GM19397 (cell line): ENCODE measurements around the gene B4GALNT2.
A peak's percentile ranks its signal among the peaks of the same experiment; 100 is the strongest.

Experiments
- ATAC-seq: cut with Tn5 transposase; IDR thresholded peaks from one replicate; pipeline ENCODE4 v1.9.1; 2021; ENCODE audit warnings: mild to moderate bottlenecking, moderate library complexity; ENCODE audit not compliant: unreplicated experiment

B4GALNT2 gene

GRCh38 chr17:49203796-49204195 is 71.2 kb downstream of the B4GALNT2 start:
- no peak for ATAC-seq

GRCh38 chr17:49204516-49204915 is 71.9 kb downstream of the B4GALNT2 start:
- no peak for ATAC-seq

- ATAC-seq: no peak
Measured at GRCh38 chr17:49209061-49209571, 76.5 kb downstream of the B4GALNT2 start.

GRCh38 chr17:49210158-49211029 is 77.8 kb downstream of the B4GALNT2 start, which contains the start of the genes ABI3 and GNGT2:
Gene ABI3 (plus strand): TSS chr17:49210707. CDS start chr17:49210725, 18 bp downstream.
Gene GNGT2 (minus strand): TSS chr17:49210574. CDS start chr17:49207422, 3,152 bp downstream.
- peak; percentile 74 for ATAC-seq

GRCh38 chr17:49213399-49213798 is 80.8 kb downstream of the B4GALNT2 start:
- ATAC-seq: no peak

- no peak for ATAC-seq
Measured at GRCh38 chr17:49213847-49214246, 81.3 kb downstream of the B4GALNT2 start.

- ATAC-seq: no peak
Measured at GRCh38 chr17:49214676-49215360, 82.2 kb downstream of the B4GALNT2 start.

- no peak for ATAC-seq
Measured at GRCh38 chr17:49216482-49216881, 83.9 kb downstream of the B4GALNT2 start.

GRCh38 chr17:49216953-49217650 is 84.5 kb downstream of the B4GALNT2 start:
- no peak for ATAC-seq

- peak; percentile 38 for ATAC-seq
Measured at GRCh38 chr17:49217651-49218413, 85.3 kb downstream of the B4GALNT2 start.

- ATAC-seq: no peak
Measured at GRCh38 chr17:49218941-49219913, 86.7 kb downstream of the B4GALNT2 start.

- ATAC-seq: no peak
Measured at GRCh38 chr17:49219987-49220386, 87.4 kb downstream of the B4GALNT2 start.

- ATAC-seq: no peak
Measured at GRCh38 chr17:49223168-49223516, 90.6 kb downstream of the B4GALNT2 start.

GRCh38 chr17:49223517-49224197 is 91.1 kb downstream of the B4GALNT2 start:
- no peak for ATAC-seq

GRCh38 chr17:49224198-49224996 is 91.8 kb downstream of the B4GALNT2 start:
- ATAC-seq: no peak

- no peak for ATAC-seq
Measured at GRCh38 chr17:49224997-49225337, 92.4 kb downstream of the B4GALNT2 start.

- ATAC-seq: no peak
Measured at GRCh38 chr17:49225554-49226236, 93.1 kb downstream of the B4GALNT2 start.
